T47D (cell line): ENCODE results near the gene ANKRD10.
"Not testable (repeated sequence)": the region's sequence is repeated elsewhere in the genome, so short reads cannot be mapped to it uniquely, and the experiment has no call there.

ENCODE experiments used
- DNase-seq, 2 experiments: peaks; one replicate each; pipeline versions ENCODE4 v3.0.0 to v3.0.0-alpha.2; 2011 to 2012; ENCODE audit warnings: low read depth in 1 of 2, low spot score in 1 of 2
- JUND ChIP-seq: IDR thresholded peaks from 2 replicates; pipeline ENCODE4 v1.6.1; 2012; ENCODE audit warnings: low read depth
- in situ Hi-C: cut with HindIII; loops from 2 replicates; pipeline ENCODE4 v1.10.0; 2016; ENCODE audit warnings: low sequenced_read_pairs, low pct_unique_long_range_greater_than_20kb

The ANKRD10 gene

GRCh38 chr13:110915057-110915873 lies at the start of gene ANKRD10:
TSS of gene ANKRD10 (minus strand) at chr13:110915069. CDS start at chr13:110914934, 135 bp downstream.
- DNase-seq, result peak; percentile 97 to 98
- TF ChIP-seq JUND, result no peak
- in situ Hi-C loops, result no loop called here

- no peak for DNase-seq
- no peak for TF ChIP-seq JUND
- in situ Hi-C loops, result no loop called here
These were observed 49.6 kb upstream of the ANKRD10 start for GRCh38 chr13:110964229-110965037.

GRCh38 chr13:110963554-110963970 lies 48.7 kb upstream of the ANKRD10 start:
- in situ Hi-C loops, result no loop called here
- TF ChIP-seq JUND, result no peak
- DNase-seq, result no peak

GRCh38 chr13:110961959-110962358 lies 47.1 kb upstream of the ANKRD10 start:
- no peak for TF ChIP-seq JUND
- in situ Hi-C loops, result no loop called here
- DNase-seq, result no peak

GRCh38 chr13:110960204-110960603 lies 45.3 kb upstream of the ANKRD10 start:
- in situ Hi-C loops, result no loop called here
- TF ChIP-seq JUND, result no peak
- DNase-seq, result no peak

- no peak for DNase-seq
- in situ Hi-C loops, result no loop called here
These were observed 43.1 kb upstream of the ANKRD10 start for GRCh38 chr13:110957931-110958330.

GRCh38 chr13:110957181-110957884 lies 42.5 kb upstream of the ANKRD10 start:
- in situ Hi-C loops, result no loop called here
- no peak for DNase-seq
- no peak for TF ChIP-seq JUND

More at GRCh38 chr13:110957931-110958330, 43.1 kb upstream of the ANKRD10 start:
- no peak for TF ChIP-seq JUND

GRCh38 chr13:110956216-110956615 lies 41.3 kb upstream of the ANKRD10 start:
- in situ Hi-C loops, DNase-seq: not testable (repeated sequence)

- in situ Hi-C loops, result not testable (repeated sequence)
These were observed 40.7 kb upstream of the ANKRD10 start for GRCh38 chr13:110955608-110956007.

GRCh38 chr13:110955072-110955503 lies 40.2 kb upstream of the ANKRD10 start:
- in situ Hi-C loops, DNase-seq: not testable (repeated sequence)

More at GRCh38 chr13:110955608-110956007, 40.7 kb upstream of the ANKRD10 start:
- not testable (repeated sequence) for DNase-seq

GRCh38 chr13:110954533-110954920 lies 39.7 kb upstream of the ANKRD10 start:
- DNase-seq, in situ Hi-C loops: not testable (repeated sequence)

GRCh38 chr13:110953833-110954532 lies 39.1 kb upstream of the ANKRD10 start:
- no peak for DNase-seq
- no peak for TF ChIP-seq JUND
- in situ Hi-C loops, result no loop called here
